GM12873 (cell line): ENCODE measurements around the gene RFX3.

Experiments used
- CTCF ChIP-seq: IDR thresholded peaks from 2 replicates; pipeline ENCODE4 v1.5.1; 2012; ENCODE audit warnings: low read depth, mild to moderate bottlenecking, moderate library complexity, low read length, control low read depth; ENCODE audit not compliant: insufficient read depth; ENCODE audit errors: missing control alignments

RFX3 gene

GRCh38 chr9:3492214-3492613 lies 33.6 kb downstream of the RFX3 start:
- no peak for TF ChIP-seq CTCF

- no peak for TF ChIP-seq CTCF
Measured at GRCh38 chr9:3491450-3491849, 34.4 kb downstream of the RFX3 start.

- TF ChIP-seq CTCF = no peak
Measured at GRCh38 chr9:3490957-3491356, 34.8 kb downstream of the RFX3 start.

GRCh38 chr9:3482578-3482977 lies 43.2 kb downstream of the RFX3 start:
- no peak for TF ChIP-seq CTCF

GRCh38 chr9:3480353-3480655 lies 45.5 kb downstream of the RFX3 start:
- TF ChIP-seq CTCF = no peak

- TF ChIP-seq CTCF = peak; percentile 40
Measured at GRCh38 chr9:3479514-3480352, 46.1 kb downstream of the RFX3 start.

- no peak for TF ChIP-seq CTCF
Measured at GRCh38 chr9:3478549-3478953, 47.2 kb downstream of the RFX3 start.
